ENCODE measurements around the gene KIF26A.
"Not testable (repeated sequence)": the region's sequence is repeated elsewhere in the genome, so short reads cannot be mapped to it uniquely, and the experiment has no call there.

KIF26A gene

DNA sequence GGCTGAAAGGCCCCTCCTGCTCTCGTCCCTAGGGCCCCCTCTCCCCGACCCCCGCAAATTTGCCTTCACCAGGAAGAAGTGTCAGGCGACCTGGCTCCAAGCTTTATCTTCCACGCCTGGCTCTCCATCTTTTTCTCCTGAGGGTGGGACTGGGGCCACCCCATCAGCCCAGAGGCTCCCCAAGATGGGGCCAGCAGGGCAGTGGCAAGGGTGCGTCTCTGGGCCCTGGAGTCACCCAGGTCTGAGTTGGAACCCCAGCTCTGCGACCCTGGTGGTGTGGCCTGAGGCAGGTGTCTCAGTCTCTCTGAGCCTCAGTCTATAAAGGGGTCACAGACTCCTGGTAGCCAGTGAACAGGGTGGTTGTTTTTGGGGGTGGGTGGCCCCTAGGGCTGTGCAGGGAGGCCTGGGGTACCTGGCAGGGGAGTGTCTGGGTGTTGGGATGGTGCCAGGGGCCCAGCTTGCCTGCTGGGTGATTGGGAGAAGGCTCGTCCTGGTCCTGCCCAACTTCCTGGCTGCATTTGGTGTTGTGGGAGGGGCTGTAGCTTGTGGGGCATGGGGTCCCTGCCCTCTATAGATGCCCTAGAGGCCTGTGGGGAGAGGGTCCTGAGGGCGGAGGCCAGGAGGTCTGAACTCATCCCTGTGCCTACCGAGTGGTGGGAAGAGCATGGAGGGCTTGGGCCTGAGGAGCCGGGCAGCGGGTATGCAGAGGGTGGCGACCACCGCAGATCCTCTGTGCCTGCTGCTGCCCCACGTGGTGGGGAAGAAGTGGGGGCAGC is 7.6 kb downstream of the KIF26A start:
- no peak for FAIRE-seq

DNA sequence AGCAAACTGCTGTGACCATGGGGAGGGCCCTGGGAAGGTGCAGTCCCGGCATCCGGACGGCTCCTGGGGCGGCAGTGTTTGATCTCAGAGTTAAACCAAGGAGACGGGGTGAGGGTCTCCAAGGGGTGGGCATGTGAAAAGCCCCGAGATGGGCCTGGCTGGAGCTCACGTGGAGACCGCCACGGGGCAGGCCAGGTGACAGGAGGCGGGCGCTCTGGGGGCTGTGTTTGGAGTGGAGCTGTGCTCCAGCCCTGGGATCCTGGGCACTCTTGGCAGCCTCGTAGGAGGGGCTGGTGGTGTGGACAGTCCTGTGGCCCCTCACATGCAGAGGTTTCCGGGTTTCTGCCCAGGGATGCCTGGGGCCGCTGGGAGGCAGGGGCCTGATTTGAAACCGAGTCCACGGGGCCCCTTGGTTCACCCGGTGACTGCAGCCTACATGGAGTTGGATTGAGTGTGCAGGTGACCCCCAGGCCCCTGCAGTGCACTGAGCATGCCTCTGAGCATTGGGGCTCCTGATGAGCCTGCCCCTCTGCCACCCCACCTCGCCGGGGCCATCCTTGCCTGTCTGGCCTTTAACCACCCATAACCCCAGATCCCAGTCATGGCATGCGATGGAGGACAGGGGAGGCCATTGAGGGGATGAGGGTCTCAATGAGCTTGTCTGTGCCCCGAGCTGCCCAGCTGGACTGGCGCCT is 8.4 kb downstream of the KIF26A start:
- FAIRE-seq = no peak

DNA sequence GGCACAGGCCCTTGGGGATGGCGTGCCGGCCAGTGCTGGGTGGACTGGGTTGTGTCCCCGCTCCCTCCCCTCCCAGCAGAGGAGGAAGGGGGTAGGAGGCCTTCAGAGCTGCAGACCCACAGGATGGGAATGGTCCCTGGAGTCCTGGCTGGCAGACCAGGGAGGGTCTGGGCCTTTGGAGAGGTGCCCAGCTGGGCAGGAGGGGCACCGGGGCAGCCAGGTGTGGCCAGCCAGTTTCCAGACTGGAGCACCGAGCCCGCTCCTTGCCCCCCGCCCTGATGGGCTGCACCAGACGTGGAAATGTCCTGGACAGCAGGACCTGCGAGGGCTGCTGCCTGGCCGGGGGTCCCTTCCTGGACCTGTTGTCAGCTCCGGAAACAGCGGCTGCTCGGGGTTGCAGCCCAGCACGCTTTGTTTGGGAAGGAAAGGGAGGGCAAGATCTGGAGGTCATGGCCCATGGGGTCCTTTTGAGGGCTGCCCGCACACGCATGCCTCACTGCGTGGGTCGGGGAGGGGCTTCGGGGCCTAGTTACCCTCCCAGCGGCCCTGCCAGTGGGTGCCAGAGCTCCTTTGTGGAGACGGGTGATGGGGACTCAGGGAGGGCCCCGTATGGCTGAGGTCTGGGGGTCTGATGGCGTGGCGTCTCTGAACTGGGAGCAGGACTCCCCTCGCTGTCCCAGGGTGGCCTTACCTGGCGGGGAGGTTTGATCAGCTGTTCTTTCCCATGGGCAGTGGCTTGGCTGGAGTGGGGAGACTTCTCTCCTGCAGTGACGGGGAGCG is 9.1 kb downstream of the KIF26A start:
- FAIRE-seq = no peak

DNA sequence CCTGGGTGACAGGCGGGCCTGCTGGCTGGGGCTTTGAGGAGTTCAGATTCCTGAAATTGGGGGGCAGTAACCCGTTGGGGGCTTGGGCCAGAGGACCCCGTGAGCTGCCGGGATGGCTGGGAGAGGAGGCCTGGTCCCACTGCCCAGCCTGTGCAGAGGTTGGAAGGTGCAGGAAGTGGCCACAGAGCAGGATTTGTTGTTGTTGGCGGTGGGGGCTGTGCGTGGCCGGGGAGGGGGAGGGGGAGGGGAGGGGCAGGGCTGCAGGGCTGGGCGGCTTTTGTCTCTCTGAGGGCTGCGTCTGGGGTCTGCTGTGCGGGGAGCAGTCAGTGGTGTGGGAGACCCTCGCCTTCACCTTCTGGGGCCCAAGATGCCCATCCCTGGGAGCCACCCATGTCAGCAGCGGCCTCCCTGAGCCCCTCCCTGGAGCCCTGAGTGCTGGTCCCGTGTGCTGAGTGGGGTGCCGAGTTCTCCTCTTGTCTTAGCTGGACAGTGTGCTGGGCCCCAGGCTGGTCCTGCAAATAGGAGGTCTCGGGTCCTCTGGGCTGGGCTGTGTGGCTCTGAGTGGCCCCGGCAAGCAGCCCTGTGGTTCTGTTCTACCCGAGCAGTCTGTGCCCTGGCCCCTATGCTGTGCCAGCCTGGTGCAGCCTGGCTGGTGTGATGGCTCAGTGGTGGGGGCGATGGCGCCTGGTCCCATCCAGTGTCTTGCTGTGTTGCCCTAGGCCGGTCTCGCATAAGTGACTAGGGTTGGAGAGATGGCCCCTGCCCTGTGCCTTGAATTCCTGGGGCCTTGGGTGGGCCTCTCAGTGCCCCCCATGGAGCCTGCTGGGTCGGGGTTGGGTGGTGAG is 10.3 kb downstream of the KIF26A start:
- FAIRE-seq = no peak

DNA sequence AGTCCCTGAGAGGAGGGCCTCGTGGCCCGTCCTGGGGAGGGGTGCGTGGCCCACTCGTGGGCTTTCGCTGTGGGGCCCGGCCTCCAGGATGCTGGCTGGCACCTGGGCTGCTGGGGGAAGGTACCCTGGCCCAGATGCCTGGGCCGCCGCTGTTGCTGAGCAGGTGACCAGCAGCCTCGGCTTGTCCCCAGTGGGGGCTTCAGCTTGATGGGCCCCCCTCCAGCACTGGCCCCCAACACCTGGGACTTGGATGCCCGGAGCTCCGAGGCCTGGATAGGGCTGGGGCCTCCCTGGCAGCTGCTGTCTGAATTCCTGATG is 10.8 kb downstream of the KIF26A start:
- no peak for FAIRE-seq

DNA sequence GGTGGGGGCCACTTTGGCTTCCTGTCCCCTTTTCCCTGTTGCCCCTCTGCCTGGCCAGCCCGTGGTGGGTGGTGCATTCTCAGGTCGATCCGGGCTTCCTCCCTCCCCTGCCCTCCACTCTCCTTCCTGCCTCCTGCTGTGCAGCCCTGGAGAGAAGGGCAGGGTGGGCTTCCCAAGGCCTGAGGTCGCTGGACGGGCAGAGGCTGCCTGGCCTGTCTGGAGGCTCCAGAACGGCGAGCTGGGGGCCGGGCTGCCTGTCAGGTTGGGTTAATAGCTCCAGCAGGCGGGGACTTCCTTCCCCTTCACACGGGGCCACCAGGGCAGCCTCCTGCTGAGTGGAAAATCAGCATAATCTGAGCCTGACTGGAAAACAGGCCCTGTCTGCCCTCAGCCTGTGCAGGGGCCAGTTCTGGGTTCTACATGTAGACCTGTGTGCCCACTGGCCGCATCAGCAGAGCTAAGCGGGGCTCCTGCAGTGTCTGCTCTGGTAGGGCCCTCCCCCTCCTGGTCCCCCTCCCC is 11.3 kb downstream of the KIF26A start:
- no peak for FAIRE-seq

DNA sequence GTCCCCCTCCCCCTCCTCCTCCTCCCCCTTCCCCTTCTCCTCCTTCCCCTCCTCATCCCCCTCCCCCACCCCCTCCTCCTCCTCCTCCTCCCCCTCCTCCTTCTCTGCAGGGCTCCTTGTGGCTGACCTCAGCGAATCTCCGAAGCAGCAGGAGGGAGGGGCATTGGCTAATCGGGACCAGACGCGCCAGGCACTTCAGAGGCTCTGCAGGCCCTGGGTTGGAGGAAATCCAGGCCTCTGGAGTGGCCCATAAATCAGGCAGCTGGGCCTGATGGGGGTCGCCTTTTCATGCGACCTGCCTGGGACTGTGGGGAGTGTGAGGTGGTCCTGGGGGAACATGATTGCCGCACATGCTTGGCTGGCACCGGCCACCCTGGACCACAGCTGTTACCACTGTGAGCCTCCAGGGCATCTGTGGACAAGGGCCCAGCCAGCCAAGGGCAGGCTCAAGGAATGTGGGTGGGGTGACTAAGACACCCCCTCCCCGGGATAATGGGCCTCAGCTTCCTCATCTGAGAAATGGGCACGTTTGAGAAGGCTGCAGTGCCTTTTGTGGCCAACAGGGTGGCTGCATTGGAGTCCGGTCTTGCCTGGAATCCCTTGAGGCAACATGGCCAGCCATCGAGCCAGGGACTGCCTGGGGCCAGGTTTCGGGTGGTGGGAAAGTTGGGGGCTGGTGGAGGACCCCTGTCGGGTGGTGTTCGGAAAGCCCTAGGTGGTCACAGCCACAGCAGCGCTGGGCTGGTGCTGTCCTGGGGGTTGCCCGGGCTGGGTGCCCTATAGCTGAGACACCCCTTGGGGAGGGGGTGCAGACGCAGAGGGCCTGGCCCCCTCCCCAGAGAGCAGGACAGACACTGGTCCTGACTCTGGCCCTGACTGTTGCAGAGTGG is 12.0 kb downstream of the KIF26A start:
- no peak for FAIRE-seq

DNA sequence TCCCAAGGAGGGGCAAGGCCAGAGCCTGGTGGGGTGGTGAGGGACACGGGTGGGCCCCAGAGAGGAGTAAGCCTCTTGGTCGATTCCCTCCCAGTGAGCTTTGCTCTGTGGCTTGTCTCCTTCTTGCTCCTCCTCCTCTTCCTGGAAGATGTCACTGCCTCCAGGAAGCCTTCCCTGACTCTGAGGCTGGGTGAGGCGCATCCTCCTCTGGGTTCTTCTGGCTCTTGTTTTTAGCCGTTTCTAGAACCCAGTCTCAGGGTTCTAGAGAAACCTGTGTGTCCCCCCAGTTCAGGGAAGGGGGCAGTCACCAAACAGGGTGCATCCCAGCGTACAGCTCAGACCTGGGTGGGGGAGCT is 12.6 kb downstream of the KIF26A start:
- FAIRE-seq = no peak

DNA sequence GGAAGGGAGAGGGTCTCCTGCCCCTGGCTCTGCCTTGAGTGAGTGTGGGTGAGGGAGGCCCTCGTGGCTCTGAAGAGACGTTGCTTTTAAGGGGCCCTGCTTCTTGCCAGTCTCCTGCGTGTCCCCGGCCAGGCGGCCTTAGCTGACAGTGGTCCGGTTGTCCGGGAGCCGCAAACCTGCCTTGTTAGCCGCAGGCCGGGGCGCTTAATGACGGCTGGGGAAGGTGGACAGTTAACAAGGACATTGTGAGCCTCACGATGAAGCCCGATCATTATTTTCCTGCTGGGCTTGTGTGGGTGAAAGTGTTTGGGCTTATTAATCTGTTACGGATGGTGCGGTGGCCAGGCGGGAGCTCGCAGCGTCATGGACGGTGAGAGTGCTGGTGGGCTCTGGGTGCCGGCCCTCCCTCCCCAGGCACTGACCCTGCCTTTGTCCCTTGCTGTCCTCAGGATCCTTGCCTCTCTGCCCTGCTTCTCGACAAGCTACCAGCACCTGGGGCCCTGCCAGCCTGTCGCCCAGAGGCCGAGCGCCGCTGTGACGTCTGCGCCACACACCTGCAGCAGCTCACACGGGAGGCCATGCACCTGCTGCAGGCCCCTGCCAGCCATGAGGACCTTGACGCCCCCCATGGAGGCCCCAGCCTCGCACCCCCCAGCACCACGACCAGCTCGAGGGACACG is 13.3 kb downstream of the KIF26A start:
- no peak for FAIRE-seq

DNA sequence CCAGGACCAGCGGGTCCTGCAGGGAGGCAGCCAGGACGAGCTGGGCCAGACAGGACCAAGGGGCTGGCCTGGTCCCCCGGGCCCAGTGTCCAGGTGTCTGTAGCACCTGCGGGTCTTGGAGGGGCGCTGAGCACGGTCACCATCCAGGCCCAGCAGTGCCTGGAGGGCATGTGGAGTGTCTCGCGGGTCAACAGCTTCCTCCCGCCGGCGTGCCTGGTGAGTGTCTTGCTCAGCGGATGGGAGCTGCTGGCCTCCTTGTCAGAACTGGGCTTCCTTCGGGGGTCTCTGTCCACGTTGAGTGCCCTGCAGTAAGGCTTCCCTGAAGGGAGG is 13.8 kb downstream of the KIF26A start:
- FAIRE-seq = no peak

DNA sequence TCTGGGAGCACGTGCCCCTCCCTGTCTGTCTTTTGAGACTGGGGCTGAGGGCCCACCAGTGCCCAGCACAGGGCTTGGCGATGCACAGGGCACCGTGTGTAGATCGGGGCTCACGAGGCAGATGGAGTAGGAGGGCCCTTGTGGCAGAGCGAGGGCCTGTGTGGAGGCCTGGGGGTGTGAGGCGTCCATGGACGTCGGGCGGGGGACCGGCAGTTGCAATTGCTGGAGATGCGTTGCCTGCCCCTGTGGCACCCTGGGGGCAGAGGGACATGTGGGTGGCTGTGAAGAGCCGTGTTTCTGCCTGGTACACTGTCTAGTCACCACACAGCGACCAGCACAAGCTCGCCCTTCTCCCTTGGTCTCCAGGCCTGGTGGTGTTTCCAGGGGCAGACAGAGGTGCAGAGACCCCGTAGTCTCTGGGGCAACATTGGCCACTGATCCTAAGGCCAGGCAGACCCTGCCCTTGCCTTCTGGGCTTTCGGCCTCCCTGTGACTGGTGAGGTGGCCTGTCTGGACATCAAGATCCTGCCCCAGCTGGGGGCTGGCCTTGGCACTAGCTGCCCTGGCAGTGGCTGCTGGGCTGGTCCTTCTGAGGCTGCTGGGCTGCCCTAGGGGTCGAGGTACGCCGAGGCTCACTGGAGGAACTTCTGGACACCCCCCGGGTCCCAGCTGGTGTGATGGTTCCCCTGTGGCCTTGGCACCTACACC is 14.5 kb downstream of the KIF26A start:
- no peak for FAIRE-seq

DNA sequence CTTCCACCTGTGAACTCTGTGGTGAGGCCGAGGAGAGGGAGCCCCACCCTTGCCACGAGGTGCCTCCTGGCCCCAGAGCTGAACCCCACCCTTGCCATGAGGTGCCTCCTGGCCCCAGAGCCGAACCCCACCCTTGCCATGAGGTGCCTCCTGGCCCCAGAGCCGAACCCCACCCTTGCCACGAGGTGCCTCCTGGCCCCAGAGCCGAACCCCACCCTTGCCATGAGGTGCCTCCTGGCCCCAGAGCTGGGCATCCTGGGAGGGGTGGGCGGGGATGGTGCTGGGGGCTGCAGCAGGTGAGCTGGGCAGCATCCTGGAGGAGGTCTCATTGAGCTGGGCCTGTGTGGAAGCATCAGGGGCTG is 15.0 kb downstream of the KIF26A start:
- not testable (repeated sequence) for FAIRE-seq

DNA sequence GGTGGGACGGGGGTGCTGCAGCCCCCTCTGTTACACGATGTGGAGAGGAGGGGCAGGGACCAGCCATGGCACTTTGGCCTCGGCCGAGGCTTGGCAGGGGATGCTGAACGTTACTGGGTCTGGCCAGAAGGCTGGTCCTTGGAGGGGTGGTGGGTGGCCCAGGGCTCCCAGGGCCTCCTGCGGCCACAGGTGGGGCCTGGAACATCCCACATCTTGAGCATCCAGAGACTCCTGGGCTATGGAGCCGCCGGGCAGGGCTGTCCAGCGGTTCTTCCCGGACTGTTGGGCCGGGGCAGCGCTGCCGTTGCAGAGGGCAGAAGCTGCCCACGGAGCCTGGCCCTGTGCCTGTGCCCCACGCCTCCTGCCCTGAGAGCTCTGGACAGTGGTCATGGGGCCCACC is 15.9 kb downstream of the KIF26A start:
- FAIRE-seq = no peak

DNA sequence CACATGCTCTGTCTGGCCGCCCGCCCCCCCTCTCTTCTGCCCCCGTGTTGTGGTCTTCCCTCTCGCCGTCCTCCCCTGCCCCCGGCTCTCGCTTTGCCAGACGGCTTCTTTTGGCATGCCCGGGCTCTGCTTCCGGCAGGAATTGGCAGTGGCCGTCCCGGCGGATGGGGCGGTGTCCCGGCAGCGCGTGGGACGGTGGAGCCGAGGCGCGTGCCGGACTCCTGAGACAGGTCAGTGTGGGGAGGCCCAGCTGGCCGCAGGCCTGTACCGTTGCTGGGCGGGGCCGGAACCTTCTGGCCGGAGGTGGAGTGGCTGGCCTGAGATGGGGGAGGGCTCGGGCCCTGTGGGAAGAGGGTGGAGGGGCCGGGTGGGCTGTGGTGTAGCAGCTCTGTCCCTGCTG is 17.1 kb downstream of the KIF26A start:
- FAIRE-seq = no peak

DNA sequence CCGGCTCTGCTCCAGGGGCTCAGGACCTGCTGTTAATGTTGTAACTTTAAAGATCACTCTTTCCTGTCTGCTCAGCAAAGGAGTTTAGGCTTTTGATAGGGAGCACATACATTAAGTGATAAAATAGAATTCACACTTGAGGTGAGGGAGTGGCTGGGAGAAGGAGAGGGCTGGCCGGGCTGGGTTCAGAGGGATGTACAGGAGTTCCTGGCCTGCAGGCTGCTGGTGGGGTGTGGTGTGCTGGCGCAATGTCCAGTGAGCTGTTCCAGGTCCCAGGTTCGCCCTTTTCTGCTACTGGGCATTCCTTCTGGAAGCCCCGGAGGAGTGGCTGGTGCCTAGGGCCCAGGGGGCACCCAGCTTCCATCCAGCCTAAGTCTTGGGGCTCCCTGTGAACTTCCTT is 17.8 kb downstream of the KIF26A start:
- FAIRE-seq = no peak

DNA sequence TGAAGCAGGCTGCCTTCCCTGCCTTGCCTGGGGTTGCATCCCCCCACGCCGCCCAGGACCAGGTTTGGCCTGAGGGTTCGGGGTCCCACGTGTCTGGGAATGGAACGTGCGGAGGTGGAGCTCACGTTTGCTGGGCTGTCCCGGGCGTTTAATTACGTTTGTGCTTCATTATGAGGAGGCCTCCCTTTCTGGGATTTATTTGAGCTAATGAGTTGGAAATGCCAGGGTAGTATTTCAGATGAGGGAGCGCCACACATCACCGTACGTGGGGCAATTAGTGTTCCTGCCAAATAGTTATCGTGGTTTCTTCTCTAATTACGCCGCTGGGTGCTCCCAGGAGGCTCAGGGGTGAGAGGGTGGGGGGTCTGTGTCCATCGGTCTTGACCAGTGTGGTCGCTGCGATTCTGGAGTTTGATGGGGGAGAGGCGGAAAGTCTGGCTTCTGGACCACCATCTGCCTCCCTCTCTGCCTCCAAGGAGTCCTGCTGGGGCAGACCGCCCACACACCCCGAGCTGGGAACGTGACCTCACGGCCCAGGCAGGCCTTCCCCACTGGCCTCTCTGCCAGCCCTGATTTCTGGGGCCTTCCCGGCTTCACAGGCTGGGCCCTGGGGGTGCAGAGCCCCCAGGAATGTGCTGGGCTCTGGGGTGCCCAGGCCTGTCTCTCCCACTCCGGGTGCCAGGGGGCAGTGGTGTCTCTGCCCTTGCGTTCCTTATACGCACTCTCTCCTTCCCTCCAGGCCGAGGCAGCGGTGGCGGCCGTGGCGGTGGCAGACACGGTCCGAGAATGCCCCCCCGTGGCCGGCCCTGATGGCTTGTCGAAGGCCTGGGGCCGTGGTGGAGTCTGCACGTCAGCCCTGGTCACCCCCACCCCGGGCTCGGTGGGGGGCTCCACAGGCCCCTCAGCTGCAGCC is 18.9 kb downstream of the KIF26A start:
- no peak for FAIRE-seq

DNA sequence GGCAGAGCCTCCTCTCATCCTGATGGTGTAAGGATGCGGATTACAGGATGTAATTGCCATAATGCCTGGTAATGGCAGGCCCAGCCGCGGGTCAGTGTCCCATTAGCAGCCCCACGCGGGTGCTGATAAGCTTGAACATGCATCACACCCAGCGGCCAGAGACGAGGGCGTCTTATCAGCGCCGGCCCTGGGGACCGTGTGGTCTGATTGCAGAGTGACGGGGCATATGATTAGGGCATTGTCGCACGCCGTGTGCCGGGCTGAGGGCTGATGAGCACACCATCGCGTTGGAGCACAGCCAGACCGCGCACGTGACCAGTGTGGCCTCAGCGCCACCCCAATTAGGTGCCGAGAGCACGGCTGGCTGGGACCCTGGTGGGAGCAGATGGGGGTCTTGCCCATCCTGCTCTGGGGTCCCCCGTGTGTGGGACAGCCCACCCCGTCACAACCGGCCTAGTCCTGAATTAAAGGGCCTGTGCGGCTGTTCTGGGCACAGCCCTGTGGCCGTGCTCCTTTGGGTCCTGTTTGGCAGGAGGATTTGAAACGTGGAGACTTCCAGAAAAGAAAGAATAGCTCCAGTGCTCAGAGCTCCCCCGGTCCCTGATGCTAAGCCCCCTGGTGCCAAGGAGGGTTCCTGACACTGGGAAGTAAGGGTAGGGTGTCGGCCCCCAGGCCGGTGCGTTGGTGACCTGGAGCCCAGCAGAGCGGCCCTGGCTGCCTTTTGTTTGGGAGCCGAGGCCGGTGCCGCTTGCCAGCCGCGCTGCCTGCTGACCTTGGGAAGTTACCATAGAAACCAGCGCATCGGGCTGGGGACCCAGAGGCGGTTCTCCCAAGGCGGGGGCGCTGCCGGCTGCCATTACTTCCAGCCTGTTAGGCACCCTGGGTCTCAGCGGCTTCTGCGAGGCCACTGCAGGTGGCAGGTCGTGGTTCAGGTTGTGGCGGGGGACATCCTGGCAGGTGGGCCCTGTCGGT is 20.7 kb downstream of the KIF26A start:
- FAIRE-seq = no peak

DNA sequence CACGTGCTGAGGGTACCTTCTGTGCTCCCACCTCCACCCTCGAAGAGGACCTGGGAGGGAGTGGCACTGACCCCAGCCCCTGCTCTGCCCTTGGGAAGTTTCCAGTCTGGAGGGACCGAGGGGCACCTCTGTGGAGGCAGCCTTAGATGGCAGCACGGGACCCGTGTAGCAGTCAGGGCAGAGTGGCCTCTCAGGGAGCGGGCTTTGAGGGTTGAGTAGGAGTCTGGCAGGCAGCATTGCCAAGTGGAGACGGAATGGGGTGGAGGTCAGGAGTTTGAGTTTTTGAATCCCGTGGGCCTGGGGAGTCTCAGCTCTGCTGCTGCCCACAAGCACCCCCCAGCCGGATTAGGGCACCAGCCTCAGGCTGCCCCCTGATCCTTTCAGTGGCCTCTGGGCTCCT is 21.6 kb downstream of the KIF26A start:
- no peak for FAIRE-seq
